GM21423 (cell line): ENCODE measurements around the gene DGKZ.

ENCODE experiments used
- ATAC-seq: cut with Tn5 transposase; IDR thresholded peaks from one replicate; pipeline ENCODE4 v1.9.1; 2021; ENCODE audit warnings: mild to moderate bottlenecking, moderate library complexity; ENCODE audit not compliant: unreplicated experiment

Gene DGKZ

GRCh38 chr11:46326813-46327416 lies 20.3 kb upstream of the DGKZ start:
- no peak for ATAC-seq

- ATAC-seq: no peak
These were observed 19.4 kb upstream of the DGKZ start for GRCh38 chr11:46327829-46328228.

- no peak for ATAC-seq
These were observed 17.1 kb upstream of the DGKZ start for GRCh38 chr11:46330154-46330553.

- no peak for ATAC-seq
These were observed 16.5 kb upstream of the DGKZ start for GRCh38 chr11:46330563-46331281.

GRCh38 chr11:46331282-46331984 lies 15.8 kb upstream of the DGKZ start:
- ATAC-seq: no peak

GRCh38 chr11:46332093-46332567 lies 15.1 kb upstream of the DGKZ start:
- no peak for ATAC-seq

- ATAC-seq: no peak
These were observed 14.5 kb upstream of the DGKZ start for GRCh38 chr11:46332568-46333393.

GRCh38 chr11:46333394-46333947 lies 13.8 kb upstream of the DGKZ start:
- ATAC-seq: no peak

- ATAC-seq: no peak
These were observed 13.1 kb upstream of the DGKZ start for GRCh38 chr11:46334211-46334610.

- ATAC-seq: no peak
These were observed 12.0 kb upstream of the DGKZ start for GRCh38 chr11:46335271-46335670.

- no peak for ATAC-seq
These were observed 11.2 kb upstream of the DGKZ start for GRCh38 chr11:46335890-46336562.

GRCh38 chr11:46336563-46337180 lies 10.6 kb upstream of the DGKZ start:
- no peak for ATAC-seq

GRCh38 chr11:46337626-46338345 lies 9.5 kb upstream of the DGKZ start:
- ATAC-seq: no peak

GRCh38 chr11:46338636-46338987 lies 8.7 kb upstream of the DGKZ start:
- ATAC-seq: no peak

GRCh38 chr11:46338988-46339666 lies 8.1 kb upstream of the DGKZ start:
- no peak for ATAC-seq

- ATAC-seq: no peak
These were observed 7.4 kb upstream of the DGKZ start for GRCh38 chr11:46339816-46340215.

- no peak for ATAC-seq
These were observed 5.8 kb upstream of the DGKZ start for GRCh38 chr11:46341454-46341853.

- ATAC-seq: no peak
These were observed 5.0 kb upstream of the DGKZ start for GRCh38 chr11:46342239-46342638.

- ATAC-seq: no peak
These were observed 3.7 kb upstream of the DGKZ start for GRCh38 chr11:46343520-46343919.
